Astrocyte (in vitro differentiated cells and primary cell): Measurements from ENCODE around the gene LRGUK. TPM values are rescaled to one million over a fixed set of nuclear protein-coding genes. Genes with fewer than 3 reads are reported as not detected.

Source experiments
- DNase-seq: peaks from one replicate; pipeline ENCODE4 v3.0.0-alpha.2; 2010; ENCODE audit warnings: low read depth
- FAIRE-seq: peaks from 2 replicates; lab custom pipeline; 2011; peaks lifted over from hg19 to GRCh38; lab: Jason Lieb, UNC
- H2AFZ ChIP-seq: 2 replicates; pipeline ENCODE4 v1.6.0; 2012; ENCODE audit warnings: low read depth, low read length, inconsistent platforms
- H3K27ac ChIP-seq: 2 replicates; pipeline ENCODE4 v1.5.1; 2011; ENCODE audit warnings: low read depth, low read length, inconsistent platforms
- H3K27me3 ChIP-seq: 2 replicates; pipeline ENCODE4 v1.6.0; 2011; ENCODE audit warnings: low read length, inconsistent platforms; ENCODE audit not compliant: insufficient read depth
- H3K36me3 ChIP-seq: 2 replicates; pipeline ENCODE4 v1.5.1; 2011; ENCODE audit warnings: low read length, inconsistent platforms; ENCODE audit not compliant: insufficient read depth
- H3K4me1 ChIP-seq: 2 replicates; pipeline ENCODE4 v1.5.1; 2011; ENCODE audit warnings: low read length, inconsistent platforms; ENCODE audit not compliant: insufficient read depth
- H3K4me2 ChIP-seq: 2 replicates; pipeline ENCODE4 v1.6.0; 2012; ENCODE audit warnings: low read length, inconsistent platforms
- H3K4me3 ChIP-seq: 2 replicates; pipeline ENCODE4 v1.5.1; 2011; ENCODE audit warnings: low read depth, mild to moderate bottlenecking, low read length, inconsistent platforms; ENCODE audit not compliant: insufficient read depth
- H3K79me2 ChIP-seq: 2 replicates; pipeline ENCODE4 v1.6.0; 2012; ENCODE audit warnings: mild to moderate bottlenecking, low read length, inconsistent platforms; ENCODE audit not compliant: insufficient read depth
- H3K9ac ChIP-seq: 2 replicates; pipeline ENCODE4 v1.6.0; 2012; ENCODE audit warnings: mild to moderate bottlenecking, low read length, inconsistent platforms
- H3K9me3 ChIP-seq: 2 replicates; pipeline ENCODE4 v1.5.1; 2012; ENCODE audit warnings: low read depth, mild to moderate bottlenecking, low read length, inconsistent platforms; ENCODE audit not compliant: insufficient read depth
- H4K20me1 ChIP-seq: 2 replicates; pipeline ENCODE4 v1.6.0; 2012; ENCODE audit warnings: low read length, inconsistent platforms; ENCODE audit not compliant: insufficient read depth
- H3K27ac Mint-ChIP-seq: one replicate; pipeline ENCODE4 v1.8.0; 2021; ENCODE audit warnings: mild to moderate bottlenecking, mixed read lengths; ENCODE audit not compliant: unreplicated experiment
- H3K27me3 Mint-ChIP-seq: one replicate; pipeline ENCODE4 v1.8.0; 2021; ENCODE audit warnings: low read depth, mixed read lengths; ENCODE audit not compliant: unreplicated experiment
- H3K36me3 Mint-ChIP-seq: one replicate; pipeline ENCODE4 v1.8.0; 2021; ENCODE audit warnings: low read depth, mixed read lengths; ENCODE audit not compliant: unreplicated experiment
- H3K4me1 Mint-ChIP-seq: one replicate; pipeline ENCODE4 v1.8.0; 2021; ENCODE audit warnings: low read depth, mixed read lengths; ENCODE audit not compliant: unreplicated experiment
- H3K4me3 Mint-ChIP-seq: one replicate; pipeline ENCODE4 v1.8.0; 2021; ENCODE audit warnings: mild to moderate bottlenecking, moderate library complexity, mixed read lengths; ENCODE audit not compliant: unreplicated experiment
- H3K9me3 Mint-ChIP-seq: one replicate; pipeline ENCODE4 v1.8.0; 2021; ENCODE audit warnings: mild to moderate bottlenecking, mixed read lengths; ENCODE audit not compliant: unreplicated experiment
- CTCF ChIP-seq: IDR thresholded peaks from 2 replicates; pipeline ENCODE4 v1.5.1; 2011; ENCODE audit warnings: low read depth, mild to moderate bottlenecking, inconsistent platforms, low read length, moderate library complexity; ENCODE audit not compliant: insufficient read depth
- EZH2 ChIP-seq: IDR thresholded peaks from 2 replicates; pipeline ENCODE4 v1.6.1; 2012; ENCODE audit warnings: mild to moderate bottlenecking, low read length, inconsistent platforms; ENCODE audit not compliant: insufficient read depth
- total RNA-seq: library from RNA; stranded (reverse); gene quantifications from 2 replicates; pipeline ENCODE4 v1.2.1, GENCODE V29; 2021

The LRGUK gene
- total RNA-seq, 1 donor from 2014 or later: 0.64 TPM

GRCh38 chr7:134301592-134301991 is 174.5 kb downstream of the LRGUK start:
- DNase-seq: no peak
- Histone ChIP-seq H3K36me3 (peaks cover 24% of the 10 kb centered on the region), H3K79me2 (no peaks in the 10 kb centered on the region), H3K27ac (no peak overlapping the region), H2AFZ (no peak overlapping the region), H3K9me3 (no peaks in the 10 kb centered on the region), H3K4me3 (no peak overlapping the region), H3K27me3 (no peaks in the 10 kb centered on the region), H4K20me1 (no peaks in the 10 kb centered on the region), H3K4me1 (no peaks in the 10 kb centered on the region), H3K9ac (no peak overlapping the region), H3K4me2 (no peak overlapping the region)
- Mint-ChIP-seq H3K4me1 (peaks cover 11% of the 10 kb centered on the region), H3K4me3 (no peak overlapping the region), H3K36me3 (peaks cover 2% of the 10 kb centered on the region), H3K27ac (no peak overlapping the region), H3K27me3 (no peaks in the 10 kb centered on the region), H3K9me3 (no peaks in the 10 kb centered on the region)
- no peak for TF ChIP-seq EZH2
- no peak for TF ChIP-seq CTCF
- no peak for FAIRE-seq

GRCh38 chr7:134302120-134302519 is 175.0 kb downstream of the LRGUK start:
- Histone ChIP-seq H2AFZ (no peak overlapping the region), H3K4me2 (no peak overlapping the region), H3K4me3 (no peak overlapping the region), H3K9ac (no peak overlapping the region), H3K9me3 (no peaks in the 10 kb centered on the region), H3K79me2 (no peaks in the 10 kb centered on the region), H3K36me3 (peaks cover 23% of the 10 kb centered on the region), H3K4me1 (no peaks in the 10 kb centered on the region), H4K20me1 (no peaks in the 10 kb centered on the region), H3K27ac (no peak overlapping the region), H3K27me3 (no peaks in the 10 kb centered on the region)
- Mint-ChIP-seq H3K4me1 (peaks cover 11% of the 10 kb centered on the region), H3K36me3 (peaks cover 2% of the 10 kb centered on the region), H3K9me3 (no peaks in the 10 kb centered on the region), H3K27ac (peak overlapping the region; percentile 67), H3K27me3 (no peaks in the 10 kb centered on the region), H3K4me3 (no peak overlapping the region)
- FAIRE-seq (no peak), DNase-seq (peak; percentile 16)
- TF ChIP-seq EZH2: no peak
- TF ChIP-seq CTCF: no peak

GRCh38 chr7:134307320-134307719 is 180.2 kb downstream of the LRGUK start:
- H3K36me3 ChIP-seq: peaks cover 12% of the 10 kb centered on the region
- no peak overlapping the region for H3K27ac ChIP-seq
- no peak overlapping the region for H3K27ac Mint-ChIP-seq
- no peaks in the 10 kb centered on the region for H3K9me3 ChIP-seq
- H3K79me2 ChIP-seq: peaks cover 4% of the 10 kb centered on the region
- H3K4me2 ChIP-seq: no peak overlapping the region
- no peaks in the 10 kb centered on the region for H4K20me1 ChIP-seq
- no peak for FAIRE-seq
- H2AFZ ChIP-seq: no peak overlapping the region
- no peak overlapping the region for H3K9ac ChIP-seq
- no peak for DNase-seq
- H3K36me3 Mint-ChIP-seq: peaks cover 2% of the 10 kb centered on the region
- H3K4me1 ChIP-seq: no peaks in the 10 kb centered on the region
- peaks cover 4% of the 10 kb centered on the region for H3K4me1 Mint-ChIP-seq
- H3K9me3 Mint-ChIP-seq: no peaks in the 10 kb centered on the region
- no peak overlapping the region for H3K4me3 Mint-ChIP-seq
- no peaks in the 10 kb centered on the region for H3K27me3 Mint-ChIP-seq
- no peaks in the 10 kb centered on the region for H3K27me3 ChIP-seq
- H3K4me3 ChIP-seq: no peak overlapping the region
- TF ChIP-seq CTCF: no peak
- TF ChIP-seq EZH2: no peak
